ENCODE data around the gene GPI. TPM values are rescaled to one million over a fixed set of nuclear protein-coding genes. Genes with fewer than 3 reads are reported as not detected.

GPI gene
- total RNA-seq (100 to 1,000 TPM; 117 to 209 (median 157) TPM), polyA plus RNA-seq (100 to 1,000 TPM in 1 of 3 donors, 10 to 100 TPM in 2; 73.9 to 203 (median 89.7) TPM)

DNA sequence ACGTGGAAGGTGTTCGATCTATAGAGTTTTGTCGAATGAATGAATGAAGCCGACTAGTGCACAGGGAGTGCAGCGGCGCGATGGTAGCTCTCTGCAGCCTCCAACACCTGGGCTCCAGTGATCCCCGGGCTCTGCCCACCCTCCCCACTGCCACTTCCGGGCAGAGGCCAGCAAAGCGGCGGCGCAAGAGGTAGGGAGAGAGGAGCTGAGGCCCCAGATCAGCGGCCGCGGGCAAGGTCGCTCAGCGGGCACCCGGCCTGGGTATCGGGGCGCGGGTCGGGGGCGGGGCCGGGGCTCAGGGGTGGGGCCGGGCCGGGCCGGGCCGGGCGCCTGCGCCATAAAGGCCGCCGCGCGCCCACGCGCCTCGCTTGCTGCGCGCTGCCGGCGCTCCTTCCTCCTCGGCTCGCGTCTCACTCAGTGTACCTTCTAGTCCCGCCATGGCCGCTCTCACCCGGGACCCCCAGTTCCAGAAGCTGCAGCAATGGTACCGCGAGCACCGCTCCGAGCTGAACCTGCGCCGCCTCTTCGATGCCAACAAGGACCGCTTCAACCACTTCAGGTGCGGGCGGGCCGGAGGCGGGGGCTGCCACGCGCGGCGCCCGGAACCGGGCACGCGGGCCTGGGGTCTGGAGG, at the start of gene GPI:
Gene GPI (plus strand): TSS at position 367 of the 633 bp plus-strand sequence. CDS start 71 bp downstream, at position 438.
- Histone ChIP-seq H3K36me3 (peaks cover 22 to 32% (median 28%) of the 10 kb centered on the region in 4 donors), H3K4me3 (peak within 1 kb of the TSS; percentile 71 to 99 (median 92)), H3K4me1 (peaks cover 0 to 33% (median 27%) of the 10 kb centered on the region in 4 donors), H3K27me3 (no peaks in the 10 kb centered on the region), H3K9me3 (no peaks in the 10 kb centered on the region), H3K27ac (peak within 1 kb of the TSS; percentile 84 to 88 (median 88))
- intact Hi-C loops (cut with DNase I), result no loop called here
- TF ChIP-seq CTCF (IDR thresholded peaks at IDR 0.05), result no peak
- TF ChIP-seq POLR2A (IDR thresholded peaks at IDR 0.05), result no peak
- peak; percentile 64 to 84 (median 76) for TF ChIP-seq POLR2AphosphoS5 (IDR thresholded peaks at IDR 0.05)
- WGBS, 2 donors, result 1% methylated on average over 67 of the region's 67 CpGs
- DNase-seq, result peak; percentile 74

GRCh38 chr19:34316247-34316646, 48.7 kb upstream of the GPI start:
- peak overlapping the region in 1 of 4 donors; percentile 49 for H3K27ac ChIP-seq
- 92 to 95% methylated on average over 2 of the region's 2 CpGs for WGBS, 2 donors
- no peaks in the 10 kb centered on the region for H3K27me3 ChIP-seq
- no peaks in the 10 kb centered on the region for H3K9me3 ChIP-seq
- intact Hi-C loops (cut with DNase I), result no loop called here
- DNase-seq, result peak; percentile 13
- no peak for TF ChIP-seq POLR2A (IDR thresholded peaks at IDR 0.05)
- TF ChIP-seq POLR2AphosphoS5 (IDR thresholded peaks at IDR 0.05), result no peak
- no peak for TF ChIP-seq EP300 (IDR thresholded peaks at IDR 0.05)
- TF ChIP-seq CTCF (IDR thresholded peaks at IDR 0.05), result no peak
- H3K4me3 ChIP-seq, result no peak overlapping the region
- H3K4me1 ChIP-seq, result peaks cover 0 to 9% (median 3%) of the 10 kb centered on the region in 4 donors
- H3K36me3 ChIP-seq, result peaks cover 0 to 10% (median 2%) of the 10 kb centered on the region in 4 donors

- H3K27me3 ChIP-seq, result no peaks in the 10 kb centered on the region
- H3K36me3 ChIP-seq, result peaks cover 0 to 16% (median 4%) of the 10 kb centered on the region in 4 donors
- no peak for TF ChIP-seq POLR2AphosphoS5 (IDR thresholded peaks at IDR 0.05)
- no peak for TF ChIP-seq CTCF (IDR thresholded peaks at IDR 0.05)
- TF ChIP-seq EP300 (IDR thresholded peaks at IDR 0.05), result no peak
- no peak for TF ChIP-seq POLR2A (IDR thresholded peaks at IDR 0.05)
- peak overlapping the region in 1 of 4 donors; percentile 49 for H3K27ac ChIP-seq
- WGBS, 2 donors, result 66 to 86% methylated on average over 5 of the region's 5 CpGs
- H3K4me3 ChIP-seq, result no peak overlapping the region
- intact Hi-C loops (cut with DNase I), result no loop called here
- peak; percentile 28 for DNase-seq
- no peaks in the 10 kb centered on the region for H3K9me3 ChIP-seq
- peaks cover 0 to 9% (median 3%) of the 10 kb centered on the region in 4 donors for H3K4me1 ChIP-seq
Observed at GRCh38 chr19:34316741-34317301, 48.2 kb upstream of the GPI start.

DNA sequence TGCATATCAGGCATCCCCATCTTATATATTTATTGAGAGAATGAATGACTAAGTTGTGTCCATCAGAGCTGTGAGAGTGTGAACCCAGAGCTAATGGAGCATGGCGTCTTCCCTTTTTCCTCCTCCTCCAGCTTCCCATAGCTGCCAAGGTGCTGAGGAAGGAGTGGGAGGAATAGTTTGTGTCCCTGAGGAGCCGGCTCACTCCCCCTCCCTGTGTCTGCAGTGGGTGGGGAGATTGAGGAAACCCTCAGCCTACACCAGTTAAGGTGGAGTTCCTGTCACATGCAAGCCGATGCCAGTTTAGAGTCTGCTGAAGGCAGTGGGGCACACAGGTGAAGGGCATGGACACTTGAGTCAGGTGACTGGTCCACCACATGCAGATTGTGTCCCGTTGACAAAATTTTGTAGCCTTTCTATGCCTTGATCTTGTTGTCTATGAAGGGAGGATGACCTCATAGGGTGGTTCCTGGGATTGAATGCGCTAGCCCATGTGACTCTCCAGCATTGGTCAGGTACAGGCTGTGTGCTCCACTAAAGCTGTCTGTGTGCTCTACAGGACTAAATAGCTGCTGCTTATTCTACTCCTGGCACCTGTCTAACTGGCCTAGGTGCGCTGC, 47.6 kb upstream of the GPI start:
- Histone ChIP-seq H3K4me1 (peaks cover 0 to 9% (median 3%) of the 10 kb centered on the region in 4 donors), H3K27ac (peak overlapping the region in 1 of 4 donors; percentile 49), H3K9me3 (no peaks in the 10 kb centered on the region), H3K4me3 (no peak overlapping the region), H3K36me3 (peaks cover 0 to 22% (median 4%) of the 10 kb centered on the region in 4 donors), H3K27me3 (no peaks in the 10 kb centered on the region)
- intact Hi-C loops (cut with DNase I), result no loop called here
- DNase-seq, result peak; percentile 34
- no peak for TF ChIP-seq CTCF (IDR thresholded peaks at IDR 0.05)
- no peak for TF ChIP-seq EP300 (IDR thresholded peaks at IDR 0.05)
- no peak for TF ChIP-seq POLR2AphosphoS5 (IDR thresholded peaks at IDR 0.05)
- no peak for TF ChIP-seq POLR2A (IDR thresholded peaks at IDR 0.05)
- 47 to 62% methylated on average over 6 of the region's 6 CpGs for WGBS, 2 donors

Measured in sigmoid colon (tissue), 7 donors.